GM10266 (cell line): Measurements from ENCODE around the gene STC2.
A peak's percentile ranks its signal among the peaks of the same experiment; 100 is the strongest.
"Not testable (repeated sequence)": the region's sequence is repeated elsewhere in the genome, so short reads cannot be mapped to it uniquely, and the experiment has no call there.

Experiments used
- DNase-seq: peaks from one replicate; pipeline ENCODE4 v3.0.0; 2012; ENCODE audit errors: extremely low spot score
- CTCF ChIP-seq: IDR thresholded peaks from 2 replicates; pipeline ENCODE4 v1.5.1; 2012; ENCODE audit warnings: mild to moderate bottlenecking, low read depth; ENCODE audit not compliant: control insufficient read depth, insufficient read depth; ENCODE audit errors: missing control alignments

Gene STC2

GRCh38 chr5:173290477-173291131 is 37.6 kb downstream of the STC2 start:
- no peak for DNase-seq

GRCh38 chr5:173289372-173289771 is 38.8 kb downstream of the STC2 start:
- no peak for DNase-seq
- no peak for TF ChIP-seq CTCF

More at GRCh38 chr5:173290477-173291131, 37.6 kb downstream of the STC2 start:
- TF ChIP-seq CTCF = no peak

- DNase-seq = no peak
- no peak for TF ChIP-seq CTCF
Measured at GRCh38 chr5:173288632-173289031, 39.6 kb downstream of the STC2 start.

- no peak for TF ChIP-seq CTCF
Measured at GRCh38 chr5:173287086-173287485, 41.1 kb downstream of the STC2 start.

GRCh38 chr5:173284343-173284958 is 43.8 kb downstream of the STC2 start:
- DNase-seq = not testable (repeated sequence)

More at GRCh38 chr5:173287086-173287485, 41.1 kb downstream of the STC2 start:
- DNase-seq = no peak

- TF ChIP-seq CTCF = peak; percentile 81
- peak; percentile 75 for DNase-seq
Measured at GRCh38 chr5:173283318-173284288, 44.6 kb downstream of the STC2 start.

- DNase-seq = no peak
- no peak for TF ChIP-seq CTCF
Measured at GRCh38 chr5:173282916-173283315, 45.3 kb downstream of the STC2 start.
